Measurements from ENCODE around the gene LRRC25. TPM values are rescaled to one million over a fixed set of nuclear protein-coding genes. Genes with fewer than 3 reads are reported as not detected.

The LRRC25 gene
- total and polyA plus RNA-seq, 2 of the 4 experiments (the other 2 are of a cell fraction): 0.03 TPM; not detected in 1

DNA sequence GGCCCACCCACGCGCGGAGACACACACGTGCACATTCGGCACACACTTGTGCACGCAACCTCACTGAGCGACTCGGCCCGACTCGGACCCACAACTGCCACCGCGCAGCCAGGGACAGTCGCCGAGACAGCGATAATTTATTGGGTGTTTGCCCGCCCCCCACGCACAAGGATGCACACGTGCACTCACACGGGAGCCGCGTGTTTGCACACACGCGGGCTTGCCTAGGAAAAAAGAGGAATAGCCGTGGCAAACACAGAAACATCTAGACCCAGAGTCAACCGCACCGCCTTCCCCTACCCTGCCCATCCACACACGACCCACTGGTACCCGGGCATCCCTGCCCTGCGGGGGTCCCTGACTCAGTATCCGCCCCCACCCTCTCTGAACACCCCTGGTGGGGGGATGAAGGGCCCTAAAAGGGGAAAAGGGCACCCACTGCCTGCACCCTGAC is 20.6 kb upstream of the LRRC25 start:
- H4K91ac ChIP-seq (ENCODE audit: insufficient read depth, low read depth, low read length): peak overlapping the region; percentile 91
- H3K23ac ChIP-seq (ENCODE audit: low read depth, low read length): peak overlapping the region; percentile 63
- H3K18ac ChIP-seq (ENCODE audit: low read depth, low read length): peak overlapping the region; percentile 52
- DNase-seq (no peak), ATAC-seq (ENCODE audit: low read depth) (no peak)
- peak overlapping the region; percentile 88 to 100 for H4K8ac ChIP-seq (ENCODE audit: low read depth in 2 of 2, low read length in 2 of 2)
- H3K4me2 ChIP-seq (ENCODE audit: low read depth, low read length): peak overlapping the region; percentile 59
- no TSS peak for BruUV-seq (replicated peaks)
- peak overlapping the region; percentile 87; the same call in 1 of the 3 replicates for H2BK15ac ChIP-seq (ENCODE audit: low read depth, low read length)
- peak overlapping the region; percentile 79 for H2BK20ac ChIP-seq (ENCODE audit: low read depth, low read length)
- peak overlapping the region; percentile 90 for H3K27ac ChIP-seq (ENCODE audit: insufficient read depth, low read length)
- peaks cover 16% of the 10 kb centered on the region; the same call in 1 of the 2 replicates for H3K9me1 ChIP-seq (ENCODE audit: insufficient read depth, low read length)
- WGBS, 2 experiments (ENCODE audit: extremely low coverage in 2 of 2, insufficient read length in 1 of 2): 14% methylated on average over 14 of the region's 30 CpGs; no CpG with 5 or more reads in 1 of the 2 experiments
- peaks cover 0 to 42% of the 10 kb centered on the region in 2 experiments; a peak in 3 of 4 replicates for H3K79me1 ChIP-seq (ENCODE audit: low read depth in 1 of 2, low read length in 2 of 2)
- H3K36me3 ChIP-seq (ENCODE audit: control insufficient read depth, insufficient read depth, low read length): no peaks in the 10 kb centered on the region
- peak overlapping the region; percentile 99 for H2AK9ac ChIP-seq (replicated peaks; ENCODE audit: low read depth, low read length, poor library complexity)
- POLR2A ChIA-PET (ENCODE audit: unreplicated experiment): no interaction called here
- peak overlapping the region; percentile 2; the same call in 1 of the 2 replicates for H3K4me3 ChIP-seq (ENCODE audit: insufficient read depth, low read depth, low read length)
- in situ Hi-C loops (cut with MboI; ENCODE audit: low sequenced_read_pairs) (loop anchor here (10.0 kb wide), 2 partner anchors 223 to 303 kb away; partner anchors contain the start of gene MPV17L2), intact Hi-C loops (cut with micrococcal nuclease) (loop anchor here (5.0 to 10.0 kb wide), 2 partner anchors 141 to 213 kb away; partner anchors contain the start of gene RAB3A), dilution Hi-C loops (cut with HindIII; ENCODE audit: low sequenced_read_pairs, unreplicated experiment) (no loop called here)
- H3K4me1 ChIP-seq (ENCODE audit: control insufficient read depth, insufficient read depth, low read length): peaks cover 37% of the 10 kb centered on the region
- H3K4ac ChIP-seq (ENCODE audit: low read depth, low read length): peak overlapping the region; percentile 96
- H3K56ac ChIP-seq (ENCODE audit: extremely low read depth, insufficient read depth, low read length): 0 out of 2 replicates have a peak overlapping the region, but pooled peaks have one; percentile 32
- peak overlapping the region; percentile 97 for H2AFZ ChIP-seq (replicated peaks; ENCODE audit: low read length, poor library complexity)
- H4K5ac ChIP-seq (ENCODE audit: low read depth, low read length): peak overlapping the region; percentile 91
- H2BK120ac ChIP-seq (ENCODE audit: low read depth, low read length): peak overlapping the region; percentile 86
- peak overlapping the region; percentile 79 for H3K14ac ChIP-seq (replicated peaks; ENCODE audit: low read depth, low read length)
- H2AK5ac ChIP-seq (ENCODE audit: low read depth, low read length): peak overlapping the region; percentile 94
- H3K9me3 ChIP-seq (ENCODE audit: control insufficient read depth, insufficient read depth, low read length): no peaks in the 10 kb centered on the region
- H4K20me1 ChIP-seq (ENCODE audit: insufficient read depth, low read length): peaks cover 28% of the 10 kb centered on the region
- H2BK5ac ChIP-seq (ENCODE audit: low read depth, low read length, poor library complexity, severe bottlenecking): peak overlapping the region; percentile 71
- H3K27me3 ChIP-seq (ENCODE audit: control insufficient read depth, insufficient read depth, low read length): no peaks in the 10 kb centered on the region
- no peak for TF ChIP-seq CHD1 (IDR thresholded peaks at IDR 0.05; ENCODE audit: low read depth, low read length)
- TF ChIP-seq, protein P1, sequence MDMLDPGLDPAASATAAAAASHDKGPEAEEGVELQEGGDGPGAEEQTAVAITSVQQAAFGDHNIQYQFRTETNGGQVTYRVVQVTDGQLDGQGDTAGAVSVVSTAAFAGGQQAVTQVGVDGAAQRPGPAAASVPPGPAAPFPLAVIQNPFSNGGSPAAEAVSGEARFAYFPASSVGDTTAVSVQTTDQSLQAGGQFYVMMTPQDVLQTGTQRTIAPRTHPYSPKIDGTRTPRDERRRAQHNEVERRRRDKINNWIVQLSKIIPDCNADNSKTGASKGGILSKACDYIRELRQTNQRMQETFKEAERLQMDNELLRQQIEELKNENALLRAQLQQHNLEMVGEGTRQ (IDR thresholded peaks at IDR 0.05; ENCODE audit: low read depth, low read length): peak; percentile 35; the same call in 1 of the 2 replicates
- TF ChIP-seq BHLHE40 (IDR thresholded peaks at IDR 0.05; ENCODE audit: low read depth, low read length): peak; percentile 81
- TF ChIP-seq NFE2L2 (IDR thresholded peaks at IDR 0.05; ENCODE audit: low read depth, low read length): no peak
- H3K9ac ChIP-seq (ENCODE audit: low read depth, low read length): peak overlapping the region; percentile 58
- CTCF ChIA-PET: interaction anchor here (1.1 kb wide), 1 partner anchor 89 kb away, joined by 3 read pairs; no protein-coding TSS in a partner anchor
